GM12878 (cell line): ENCODE data around the gene SRSF7. TPM values are rescaled to one million over a fixed set of nuclear protein-coding genes. Genes with fewer than 3 reads are reported as not detected.

Experiments
- ATAC-seq: fragments of 200-7000 bp; cut with Tn5 transposase; 3 replicates; pipeline ENCODE4 v1.9.1; 2020; ENCODE audit warnings: mild to moderate bottlenecking, moderate library complexity
- BruUV-seq: library from RNA; stranded (reverse); fragments of 400-500 nt; replicated peaks from 2 replicates; lab custom pipeline; 2021; lab: Mats Ljungman, UMichigan
- CTCF ChIA-PET: fragments of 300-600 bp; sonication (Branson Sonifier 250); formaldehyde crosslinking; extraction: SDS; loops from one replicate; lab custom pipeline; 2021; ENCODE audit warnings: inconsistent platforms; lab: Yijun Ruan, JAX
- POLR2A ChIA-PET: fragments of 350-600 bp; formaldehyde crosslinking; extraction: SDS; loops from one replicate; lab custom pipeline; 2021; ENCODE audit warnings: inconsistent platforms; lab: Charles Lee
- RAD21 ChIA-PET: fragments of 300-600 bp; sonication (Branson Sonifier 250); formaldehyde crosslinking; loops from one replicate; lab custom pipeline; 2023; ENCODE audit warnings: antibody characterized with exemption; ENCODE audit not compliant: unreplicated experiment; lab: Charles Lee
- SMC1A ChIA-PET: fragments of 300-600 bp; sonication (Branson Sonifier 250); formaldehyde crosslinking; loops from one replicate; lab custom pipeline; 2023; ENCODE audit not compliant: unreplicated experiment, uncharacterized antibody; lab: Charles Lee
- DNase-seq: peaks from one replicate; pipeline ENCODE4 v3.0.0-alpha.2; 2011; ENCODE audit warnings: low read depth, low spot score
- FAIRE-seq: peaks from 3 replicates; lab custom pipeline; 2011; peaks lifted over from hg19 to GRCh38; lab: Jason Lieb, UNC
- H2AFZ ChIP-seq: 2 replicates; pipeline ENCODE4 v1.6.0; 2011; ENCODE audit warnings: low read depth, low read length, control low read depth; ENCODE audit not compliant: control insufficient read depth
- H3K27ac ChIP-seq: 2 replicates; pipeline ENCODE4 v1.5.1; 2011; ENCODE audit warnings: control low read depth; ENCODE audit not compliant: control insufficient read depth, insufficient read depth
- H3K27me3 ChIP-seq, 2 experiments: replicated peaks in 1 of 2; 2 replicates each; pipeline versions ENCODE4 v1.6.0 to v1.6.1; 2011; ENCODE audit warnings: low read length in 1 of 2; ENCODE audit not compliant: control insufficient read depth in 2 of 2, insufficient read depth in 2 of 2
- H3K36me3 ChIP-seq, 2 experiments: 2 replicates each; pipeline ENCODE4 v1.5.1; 2011; ENCODE audit warnings: low read length in 1 of 2; ENCODE audit not compliant: control insufficient read depth in 2 of 2, insufficient read depth in 2 of 2
- H3K4me1 ChIP-seq: 2 replicates; pipeline ENCODE4 v1.6.1; 2011; ENCODE audit warnings: mild to moderate bottlenecking, low read length, moderate library complexity, mixed read lengths; ENCODE audit not compliant: control insufficient read depth, insufficient read depth
- H3K4me2 ChIP-seq: 2 replicates; pipeline ENCODE4 v1.6.0; 2011; ENCODE audit warnings: control low read depth; ENCODE audit not compliant: control insufficient read depth, insufficient read depth
- H3K4me3 ChIP-seq: fragments of 200-600 bp; sonication (generic); 2 replicates; pipeline ENCODE4 v1.5.1; 2016
- H3K79me2 ChIP-seq: 2 replicates; pipeline ENCODE4 v1.6.0; 2011; ENCODE audit warnings: low read length; ENCODE audit not compliant: control insufficient read depth, insufficient read depth
- H3K9ac ChIP-seq: 2 replicates; pipeline ENCODE4 v1.8.0; 2011; ENCODE audit warnings: low read length, control low read depth, mixed read lengths; ENCODE audit not compliant: control insufficient read depth, insufficient read depth
- H3K9me3 ChIP-seq: replicated peaks from 3 replicates; pipeline ENCODE4 v1.5.1; 2011; ENCODE audit warnings: mild to moderate bottlenecking, low read length; ENCODE audit not compliant: control insufficient read depth, insufficient read depth
- H4K20me1 ChIP-seq: 2 replicates; pipeline ENCODE4 v1.6.0; 2011; ENCODE audit not compliant: control insufficient read depth, insufficient read depth
- BRCA1 ChIP-seq: IDR thresholded peaks from 2 replicates; pipeline ENCODE4 v1.6.1; 2011; ENCODE audit warnings: low read depth, low read length, improper control_type of control experiment
- CEBPB ChIP-seq, 2 experiments: fragments of 150-350 bp in 1 of 2; IDR thresholded peaks; 2 replicates each; pipeline ENCODE4 v1.6.1; 2012 to 2014; ENCODE audit warnings: low read depth in 2 of 2, low read length in 2 of 2, borderline replicate concordance in 1 of 2, inconsistent platforms in 1 of 2
- ELK1 ChIP-seq: IDR thresholded peaks from 2 replicates; pipeline ENCODE4 v1.6.1; 2012; ENCODE audit warnings: low read depth, low read length, improper control_type of control experiment
- FOS ChIP-seq: IDR thresholded peaks from 3 replicates; pipeline ENCODE4 v1.6.1; 2011; ENCODE audit warnings: borderline replicate concordance; ENCODE audit not compliant: insufficient read length; ENCODE audit errors: extremely low read depth
- FOXM1 ChIP-seq: IDR thresholded peaks from 2 replicates; pipeline ENCODE4 v1.6.1; 2012; ENCODE audit warnings: low read depth, mild to moderate bottlenecking, inconsistent platforms, low read length, moderate library complexity
- GATAD2B ChIP-seq: fragments of 450-650 bp; conservative IDR thresholded peaks from 2 replicates; pipeline ENCODE4 v1.6.1; 2017; ENCODE audit warnings: low read depth, mild to moderate bottlenecking, moderate library complexity
- HCFC1 ChIP-seq: fragments of 150-350 bp; IDR thresholded peaks from 2 replicates; pipeline ENCODE4 v1.6.1; 2014; ENCODE audit warnings: low read length
- MEF2B ChIP-seq: fragments of 450-650 bp; IDR thresholded peaks from 2 replicates; pipeline ENCODE4 v1.6.1; 2018; ENCODE audit warnings: mild to moderate bottlenecking, moderate library complexity; ENCODE audit not compliant: partially characterized antibody, poor library complexity, severe bottlenecking
- MTA2 ChIP-seq: fragments of 450-650 bp; IDR thresholded peaks from 2 replicates; pipeline ENCODE4 v1.6.1; 2016; ENCODE audit warnings: low read depth, mild to moderate bottlenecking, moderate library complexity
- NRF1 ChIP-seq: conservative IDR thresholded peaks from 2 replicates; pipeline ENCODE4 v1.6.1; 2011; ENCODE audit warnings: mild to moderate bottlenecking, low read depth, low read length, improper control_type of control experiment
- PAX8 ChIP-seq: fragments of 450-650 bp; IDR thresholded peaks from 2 replicates; pipeline ENCODE4 v1.6.1; 2017; ENCODE audit warnings: mild to moderate bottlenecking, moderate library complexity
- POLR2AphosphoS2 ChIP-seq: IDR thresholded peaks from 2 replicates; pipeline ENCODE4 v1.6.1; 2011; ENCODE audit warnings: low read depth, mild to moderate bottlenecking, low read length, improper control_type of control experiment, moderate library complexity
- RCOR1 ChIP-seq: conservative IDR thresholded peaks from 2 replicates; pipeline ENCODE4 v1.6.1; 2012; ENCODE audit warnings: low read depth, low read length, improper control_type of control experiment
- SIN3A ChIP-seq: IDR thresholded peaks from 2 replicates; pipeline ENCODE4 v1.6.1; 2012; ENCODE audit warnings: low read depth, low read length, improper control_type of control experiment
- SREBF2 ChIP-seq: IDR thresholded peaks from 2 replicates; pipeline ENCODE4 v1.6.1; 2012; ENCODE audit warnings: mild to moderate bottlenecking, low read length
- SUPT20H ChIP-seq: IDR thresholded peaks from 2 replicates; pipeline ENCODE4 v1.6.1; 2011; ENCODE audit warnings: low read depth, mild to moderate bottlenecking, low read length, moderate library complexity, borderline replicate concordance; ENCODE audit not compliant: control insufficient read depth
- TCF12 ChIP-seq: IDR thresholded peaks from 2 replicates; pipeline ENCODE4 v1.6.1; 2011; ENCODE audit warnings: low read depth, mild to moderate bottlenecking, low read length
- WRNIP1 ChIP-seq: IDR thresholded peaks from 2 replicates; pipeline ENCODE4 v1.6.1; 2011; ENCODE audit warnings: low read depth, low read length, improper control_type of control experiment, borderline replicate concordance
- ZBTB11 ChIP-seq: fragments of 450-650 bp; formaldehyde crosslinking; IDR thresholded peaks from 2 replicates; pipeline ENCODE4 v1.5.0; 2022; ENCODE audit warnings: mild to moderate bottlenecking, missing genetic modification characterization
- WGBS: methylation state at CpG from one replicate; pipeline ENCODE4 v1.1.6; 2016; ENCODE audit warnings: low lambda C conversion rate; ENCODE audit not compliant: insufficient replicate concordance, insufficient coverage; ENCODE audit errors: missing lambda C conversion rate; 5-methylcytosine and 5-hydroxymethylcytosine counted together
- in situ Hi-C: fragments of 300-500 bp; cut with MboI; formaldehyde crosslinking; loops from 9 replicates; pipeline ENCODE4 v1.14.3; 2018; ENCODE audit warnings: mixed read lengths
- intact Hi-C: fragments of 100-400 bp; cut with micrococcal nuclease; formaldehyde crosslinking; loops from one replicate; pipeline ENCODE4 v1.14.2; 2022; ENCODE audit not compliant: unreplicated experiment
- polyA plus RNA-seq, 11 experiments: library from polyadenylated mRNA; depleted of rRNA in 4 of 11; unstranded in 6 of 11; stranded (reverse) in 5 of 11; fragments of >200 nt; fragmentation: Nextera tagmentation in 4 of 11; fragmentation: Illumina TruSeq in 1 of 11; extraction: Ambion mirVana in 4 of 11; extraction: Trizol in 1 of 11; gene quantifications; 1 replicate in 1 of 11; 2 replicates in 10 of 11; pipeline versions ENCODE4 v1.2.1 to v1.2.3, GENCODE V29; 2011 to 2016; ENCODE audit warnings: inconsistent platforms in 2 of 11, missing spikeins in 2 of 11, low read depth in 1 of 11
- total RNA-seq, 4 experiments: library from RNA; depleted of rRNA in 3 of 4; stranded (reverse); fragments of >200 nt in 3 of 4; fragmentation: Illumina TruSeq in 1 of 4; extraction: Trizol in 1 of 4; gene quantifications; 2 replicates each; pipeline versions ENCODE4 v1.2.1 to v1.2.3, GENCODE V29; 2013 to 2021

SRSF7 gene
- total and polyA plus RNA-seq, 10 of the 15 experiments (the other 5 are each of a cell fraction or from before 2014, with no cell fraction given) = 205 to 785 (median 408) TPM

- Histone ChIP-seq H3K4me3 (peak overlapping the region; percentile 24), H3K4me1 (peaks cover 33% of the 10 kb centered on the region), H3K79me2 (no peaks in the 10 kb centered on the region), H4K20me1 (no peaks in the 10 kb centered on the region), H3K27ac (peak overlapping the region; percentile 52), H3K4me2 (peak overlapping the region; percentile 78), H3K9me3 (no peaks in the 10 kb centered on the region), H2AFZ (no peak overlapping the region), H3K36me3 (no peaks in the 10 kb centered on the region; a peak in 1 of 4 replicates), H3K9ac (no peak overlapping the region), H3K27me3 (no peaks in the 10 kb centered on the region)
- FAIRE-seq (no peak), DNase-seq (no peak), ATAC-seq (peak; percentile 69)
- intact Hi-C loops = loop anchor here (1.0 kb wide), 1 partner anchor 119 kb away; no protein-coding TSS in a partner anchor
- 0% methylated on average over 9 of the region's 9 CpGs for WGBS
- RAD21 ChIA-PET = interaction anchor here (0.5 to 7.1 kb wide), 20 partner anchors 8 to 406 kb away, joined by 3 to 140 read pairs (median 4); partner anchors contain the start of genes HNRNPLL and SRSF7
- CTCF ChIA-PET = interaction anchor here (0.8 to 18.7 kb wide), 12 partner anchors 9 to 189 kb away, joined by 3 to 370 read pairs (median 5); partner anchors contain the start of gene HNRNPLL
- SMC1A ChIA-PET = interaction anchor here (0.8 to 9.9 kb wide), 15 partner anchors 9 to 189 kb away, joined by 3 to 201 read pairs (median 7); partner anchors contain the start of gene GALM
- in situ Hi-C loops = loop anchor here (5.0 kb wide), 1 partner anchor 115 kb away; no protein-coding TSS in a partner anchor
- BruUV-seq = no TSS peak
- POLR2A ChIA-PET = interaction anchor here (0.5 to 3.1 kb wide), 9 partner anchors 13 to 576 kb away, joined by 3 to 18 read pairs (median 4); partner anchors contain the start of gene HNRNPLL
- TF ChIP-seq MEF2B (no peak), MTA2 (no peak; the same call in 1 of the 2 replicates), POLR2AphosphoS2 (no peak), CEBPB (IDR thresholded peaks at IDR 0.05; ENCODE audit: borderline replicate concordance in 1 of 2, low read depth in 2 of 2, low read length in 2 of 2) (no peak; a peak in 1 of 4 replicates), FOXM1 (peak; percentile 70; the same call in 1 of the 2 replicates), SUPT20H (no peak), WRNIP1 (no peak), BRCA1 (no peak), FOS (no peak), SREBF2 (no peak), ELK1 (no peak), PAX8 (no peak), ZBTB11 (no peak), TCF12 (peak; percentile 45; the same call in 1 of the 2 replicates), GATAD2B (no peak), SIN3A (no peak), NRF1 (no peak), RCOR1 (no peak), HCFC1 (no peak)
Observed at GRCh38 chr2:38722271-38723061, 28.7 kb downstream of the SRSF7 start.
